HepG2 (cell line): ENCODE measurements around the gene SLC22A4. TPM values are rescaled to one million over a fixed set of nuclear protein-coding genes. Genes with fewer than 3 reads are reported as not detected.

Experiments used
- GLMP ChIP-seq: sonication (generic); formaldehyde crosslinking; IDR thresholded peaks from 2 replicates; pipeline ENCODE4 v1.9.0; 2021; ENCODE audit warnings: missing genetic modification reagents, mild to moderate bottlenecking, borderline replicate concordance
- HBP1 ChIP-seq: IDR thresholded peaks from 2 replicates; pipeline ENCODE4 v1.6.1; 2016; ENCODE audit warnings: low read depth, control low read depth
- HNRNPLL ChIP-seq: fragments of 200-400 bp; formaldehyde crosslinking; IDR thresholded peaks from 2 replicates; pipeline ENCODE4 v1.6.1; 2017; ENCODE audit warnings: mild to moderate bottlenecking, low read depth, low read length; ENCODE audit not compliant: poor library complexity, severe bottlenecking
- HOXA7 ChIP-seq: sonication (generic); formaldehyde crosslinking; IDR thresholded peaks from 2 replicates; pipeline ENCODE4 v1.8.1; 2022; ENCODE audit warnings: mild to moderate bottlenecking, missing genetic modification reagents, moderate library complexity
- KLF16 ChIP-seq, 2 experiments: sonication (generic) in 1 of 2; formaldehyde crosslinking in 1 of 2; IDR thresholded peaks; 2 replicates each; pipeline versions ENCODE4 v1.6.1 to v1.8.0; 2016 to 2023; ENCODE audit warnings: missing genetic modification reagents in 2 of 2, missing compliant biosample characterization in 1 of 2
- PHF20 ChIP-seq: sonication (generic); formaldehyde crosslinking; IDR thresholded peaks from 2 replicates; pipeline ENCODE4 v1.5.0; 2020; ENCODE audit warnings: mild to moderate bottlenecking, missing genetic modification reagents
- PRDM10 ChIP-seq: sonication (generic); formaldehyde crosslinking; IDR thresholded peaks from 2 replicates; pipeline ENCODE4 v1.4.0; 2020; ENCODE audit warnings: low read depth, missing genetic modification reagents
- PRDM15 ChIP-seq: sonication (generic); formaldehyde crosslinking; IDR thresholded peaks from 2 replicates; pipeline ENCODE4 v1.4.0; 2020; ENCODE audit warnings: missing genetic modification reagents
- SMAD9 ChIP-seq: sonication (generic); formaldehyde crosslinking; IDR thresholded peaks from 2 replicates; pipeline ENCODE4 v1.5.1; 2020; ENCODE audit warnings: mild to moderate bottlenecking, missing genetic modification reagents
- ZNF180 ChIP-seq: sonication (generic); formaldehyde crosslinking; IDR thresholded peaks from 2 replicates; pipeline ENCODE4 v1.4.0; 2020; ENCODE audit warnings: low read depth, missing genetic modification reagents, borderline replicate concordance
- ZNF496 ChIP-seq: sonication (generic); formaldehyde crosslinking; IDR thresholded peaks from 2 replicates; pipeline ENCODE4 v1.8.1; 2023; ENCODE audit warnings: mild to moderate bottlenecking, moderate library complexity, missing genetic modification reagents; ENCODE audit not compliant: insufficient replicate concordance
- ZNF576 ChIP-seq: sonication (generic); formaldehyde crosslinking; IDR thresholded peaks from 2 replicates; pipeline ENCODE4 v1.4.0; 2020; ENCODE audit warnings: mild to moderate bottlenecking, missing genetic modification reagents
- ZNF737 ChIP-seq: sonication (generic); formaldehyde crosslinking; IDR thresholded peaks from 2 replicates; pipeline ENCODE4 v1.5.0; 2020; ENCODE audit warnings: missing genetic modification reagents, mild to moderate bottlenecking, borderline replicate concordance
- ZNF766 ChIP-seq: sonication (generic); formaldehyde crosslinking; IDR thresholded peaks from 2 replicates; pipeline ENCODE4 v1.5.0; 2020; ENCODE audit warnings: missing genetic modification reagents, borderline replicate concordance
- ZNF777 ChIP-seq: sonication (generic); formaldehyde crosslinking; IDR thresholded peaks from 2 replicates; pipeline ENCODE4 v1.4.0; 2020; ENCODE audit warnings: missing genetic modification reagents
- polyA plus RNA-seq, 8 experiments: library from polyadenylated mRNA; depleted of rRNA in 3 of 8; stranded (reverse) in 7 of 8; unstranded in 1 of 8; fragments of >200 nt; fragmentation: Illumina TruSeq in 4 of 8; extraction: Trizol in 4 of 8; gene quantifications; 2 replicates each; pipeline versions ENCODE4 v1.2.1 to v1.2.3, GENCODE V29; 2011 to 2016; ENCODE audit warnings: low read depth in 4 of 8, missing spikeins in 1 of 8, mixed read lengths in 1 of 8; ENCODE audit not compliant: insufficient read depth in 1 of 8
- total RNA-seq, 5 experiments: library from RNA; depleted of rRNA; stranded (reverse); fragments of >200 nt; fragmentation: Illumina TruSeq; extraction: Trizol; gene quantifications; 2 replicates each; pipeline ENCODE4 v1.2.3, GENCODE V29; 2016; ENCODE audit warnings: low read depth in 1 of 5

Gene SLC22A4
- total and polyA plus RNA-seq, 2 of the 13 experiments (the other 11 are each of a cell fraction or from before 2014, with no cell fraction given) = 0.33 to 0.62 TPM

GRCh38 chr5:132293066-132293991 is 865 bp upstream of the SLC22A4 start (continued):
- TF ChIP-seq PRDM10 (CRISPR knock-in tag) (peak; percentile 96), HBP1 (CRISPR knock-in tag) (no peak), GLMP (CRISPR knock-in tag) (no peak), ZNF777 (no peak; the same call in 1 of the 2 replicates), HOXA7 (no peak), SMAD9 (CRISPR knock-in tag) (no peak), HNRNPLL (peak; percentile 39), ZNF576 (peak; percentile 12; the same call in 1 of the 2 replicates), ZNF766 (CRISPR knock-in tag) (no peak; the same call in 1 of the 2 replicates), ZNF496 (CRISPR knock-in tag) (no peak), ZNF737 (no peak), PRDM15 (CRISPR knock-in tag) (0 out of 2 replicates have a peak, but pooled peaks have one; percentile 6), KLF16 (CRISPR knock-in tag; IDR thresholded peaks at IDR 0.05) (peak; percentile 19 to 53; a peak in 1 of 4 replicates), ZNF180 (no peak), PHF20 (CRISPR knock-in tag) (no peak; the same call in 1 of the 2 replicates)
